IPS-18a (cell line): Measurements from ENCODE around the gene SPRYD3.
A peak's percentile ranks its signal among the peaks of the same experiment; 100 is the strongest.

ENCODE experiments used
- H3K27ac ChIP-seq: one replicate; pipeline ENCODE4 v1.5.1; 2013; ENCODE audit warnings: low read length
- H3K27me3 ChIP-seq: one replicate; pipeline ENCODE4 v1.6.1; 2013; ENCODE audit warnings: mild to moderate bottlenecking, low read length; ENCODE audit not compliant: control insufficient read depth, insufficient read depth
- H3K36me3 ChIP-seq: one replicate; pipeline ENCODE4 v1.6.1; 2013; ENCODE audit warnings: low read depth, low read length; ENCODE audit not compliant: control insufficient read depth
- H3K4me1 ChIP-seq: one replicate; pipeline ENCODE4 v1.6.1; 2013; ENCODE audit warnings: low read depth, low read length; ENCODE audit not compliant: control insufficient read depth
- H3K4me3 ChIP-seq: one replicate; pipeline ENCODE4 v1.5.1; 2013; ENCODE audit warnings: low read length
- H3K9ac ChIP-seq: one replicate; pipeline ENCODE4 v1.6.1; 2013; ENCODE audit warnings: mild to moderate bottlenecking, low read length, moderate library complexity
- H3K9me3 ChIP-seq: one replicate; pipeline ENCODE4 v1.6.1; 2013; ENCODE audit warnings: low read depth, low read length; ENCODE audit not compliant: control insufficient read depth

Gene SPRYD3

GRCh38 chr12:53093777-53094393 lies 14.7 kb upstream of the SPRYD3 start:
- Histone ChIP-seq H3K4me1 (peaks cover 17% of the 10 kb centered on the region), H3K9me3 (no peaks in the 10 kb centered on the region), H3K36me3 (no peaks in the 10 kb centered on the region), H3K9ac (no peak overlapping the region), H3K4me3 (no peak overlapping the region), H3K27ac (no peak overlapping the region), H3K27me3 (peaks cover 32% of the 10 kb centered on the region)

GRCh38 chr12:53091756-53092155 lies 12.6 kb upstream of the SPRYD3 start:
- H3K4me1 ChIP-seq = peaks cover 9% of the 10 kb centered on the region
- H3K9ac ChIP-seq = no peak overlapping the region
- H3K27me3 ChIP-seq = peaks cover 17% of the 10 kb centered on the region
- H3K27ac ChIP-seq = no peak overlapping the region
- no peaks in the 10 kb centered on the region for H3K36me3 ChIP-seq
- H3K4me3 ChIP-seq = no peak overlapping the region
- H3K9me3 ChIP-seq = no peaks in the 10 kb centered on the region

- Histone ChIP-seq H3K9me3 (no peaks in the 10 kb centered on the region), H3K9ac (no peak overlapping the region), H3K27ac (no peak overlapping the region), H3K27me3 (peaks cover 7% of the 10 kb centered on the region), H3K4me3 (no peak overlapping the region), H3K36me3 (no peaks in the 10 kb centered on the region), H3K4me1 (no peaks in the 10 kb centered on the region)
Observed at GRCh38 chr12:53090554-53090953, 11.4 kb upstream of the SPRYD3 start.

- H3K27ac ChIP-seq = no peak overlapping the region
- no peaks in the 10 kb centered on the region for H3K36me3 ChIP-seq
- no peaks in the 10 kb centered on the region for H3K4me1 ChIP-seq
- H3K4me3 ChIP-seq = no peak overlapping the region
- no peak overlapping the region for H3K9ac ChIP-seq
- peaks cover 7% of the 10 kb centered on the region for H3K27me3 ChIP-seq
- no peaks in the 10 kb centered on the region for H3K9me3 ChIP-seq
Observed at GRCh38 chr12:53090105-53090504, 10.9 kb upstream of the SPRYD3 start.

- Histone ChIP-seq H3K27ac (no peak overlapping the region), H3K4me1 (no peaks in the 10 kb centered on the region), H3K36me3 (no peaks in the 10 kb centered on the region), H3K9me3 (no peaks in the 10 kb centered on the region), H3K27me3 (peaks cover 11% of the 10 kb centered on the region), H3K4me3 (no peak overlapping the region), H3K9ac (no peak overlapping the region)
Observed at GRCh38 chr12:53086361-53086760, 7.2 kb upstream of the SPRYD3 start.

- no peaks in the 10 kb centered on the region for H3K4me1 ChIP-seq
- no peaks in the 10 kb centered on the region for H3K36me3 ChIP-seq
- no peak overlapping the region for H3K4me3 ChIP-seq
- H3K27me3 ChIP-seq = peaks cover 24% of the 10 kb centered on the region
- no peak overlapping the region for H3K27ac ChIP-seq
- no peak overlapping the region for H3K9ac ChIP-seq
- H3K9me3 ChIP-seq = no peaks in the 10 kb centered on the region
Observed at GRCh38 chr12:53082637-53083175, 3.5 kb upstream of the SPRYD3 start.

GRCh38 chr12:53078425-53079225 lies 565 bp downstream of the SPRYD3 start:
- no peaks in the 10 kb centered on the region for H3K4me1 ChIP-seq
- H3K9ac ChIP-seq = peak overlapping the region; percentile 26
- no peaks in the 10 kb centered on the region for H3K36me3 ChIP-seq
- no peaks in the 10 kb centered on the region for H3K9me3 ChIP-seq
- H3K27me3 ChIP-seq = peaks cover 17% of the 10 kb centered on the region
- H3K4me3 ChIP-seq = peak overlapping the region; percentile 61
- H3K27ac ChIP-seq = peak overlapping the region; percentile 17

GRCh38 chr12:53077030-53077429 lies 2.2 kb downstream of the SPRYD3 start:
- Histone ChIP-seq H3K4me3 (no peak overlapping the region), H3K27ac (no peak overlapping the region), H3K9ac (no peak overlapping the region)

GRCh38 chr12:53076461-53076860 lies 2.7 kb downstream of the SPRYD3 start:
- Histone ChIP-seq H3K36me3 (no peaks in the 10 kb centered on the region), H3K4me1 (peaks cover 6% of the 10 kb centered on the region), H3K9me3 (no peaks in the 10 kb centered on the region), H3K4me3 (no peak overlapping the region), H3K9ac (no peak overlapping the region), H3K27me3 (peaks cover 14% of the 10 kb centered on the region), H3K27ac (no peak overlapping the region)

More at GRCh38 chr12:53077030-53077429, 2.2 kb downstream of the SPRYD3 start:
- Histone ChIP-seq H3K4me1 (peaks cover 6% of the 10 kb centered on the region), H3K9me3 (no peaks in the 10 kb centered on the region), H3K36me3 (no peaks in the 10 kb centered on the region), H3K27me3 (peaks cover 17% of the 10 kb centered on the region)

GRCh38 chr12:53074999-53075370 lies 4.2 kb downstream of the SPRYD3 start:
- Histone ChIP-seq H3K9me3 (no peaks in the 10 kb centered on the region), H3K9ac (no peak overlapping the region), H3K4me1 (peaks cover 6% of the 10 kb centered on the region), H3K27me3 (no peaks in the 10 kb centered on the region), H3K36me3 (no peaks in the 10 kb centered on the region), H3K27ac (no peak overlapping the region), H3K4me3 (no peak overlapping the region)

- Histone ChIP-seq H3K9ac (no peak overlapping the region), H3K9me3 (no peaks in the 10 kb centered on the region), H3K36me3 (no peaks in the 10 kb centered on the region), H3K27ac (no peak overlapping the region), H3K27me3 (no peaks in the 10 kb centered on the region), H3K4me1 (peaks cover 6% of the 10 kb centered on the region), H3K4me3 (no peak overlapping the region)
Observed at GRCh38 chr12:53074283-53074998, 4.7 kb downstream of the SPRYD3 start.
